HG03565 (cell line): ENCODE results near the gene TAF8.

Source experiments
- ATAC-seq: cut with Tn5 transposase; IDR thresholded peaks from one replicate; pipeline ENCODE4 v1.9.1; 2021; ENCODE audit warnings: mild to moderate bottlenecking, moderate library complexity; ENCODE audit not compliant: unreplicated experiment

TAF8 gene

GRCh38 chr6:42049948-42050296, 402 bp upstream of the TAF8 start:
- ATAC-seq: no peak

- no peak for ATAC-seq
Observed at GRCh38 chr6:42051268-42051653, 937 bp downstream of the TAF8 start.

GRCh38 chr6:42053601-42054000, 3.3 kb downstream of the TAF8 start:
- no peak for ATAC-seq

GRCh38 chr6:42059743-42060142, 9.4 kb downstream of the TAF8 start:
- no peak for ATAC-seq

GRCh38 chr6:42066156-42066675, 15.9 kb downstream of the TAF8 start:
- ATAC-seq: no peak

GRCh38 chr6:42068173-42068572, 17.8 kb downstream of the TAF8 start:
- no peak for ATAC-seq

- no peak for ATAC-seq
Observed at GRCh38 chr6:42068872-42069522, 18.7 kb downstream of the TAF8 start.

- no peak for ATAC-seq
Observed at GRCh38 chr6:42071881-42072583, 21.7 kb downstream of the TAF8 start.

- ATAC-seq: no peak
Observed at GRCh38 chr6:42073287-42073686, 23.0 kb downstream of the TAF8 start.

GRCh38 chr6:42075159-42075838, 25.0 kb downstream of the TAF8 start:
- no peak for ATAC-seq

- ATAC-seq: no peak
Observed at GRCh38 chr6:42078386-42078785, 28.1 kb downstream of the TAF8 start.

GRCh38 chr6:42079941-42080464, 29.7 kb downstream of the TAF8 start:
- no peak for ATAC-seq

GRCh38 chr6:42083530-42083929, 33.2 kb downstream of the TAF8 start:
- no peak for ATAC-seq

GRCh38 chr6:42084889-42085288, 34.6 kb downstream of the TAF8 start:
- no peak for ATAC-seq

GRCh38 chr6:42086046-42087035, 36.0 kb downstream of the TAF8 start:
- no peak for ATAC-seq

GRCh38 chr6:42088101-42088591, 37.8 kb downstream of the TAF8 start:
- ATAC-seq: no peak

- ATAC-seq: no peak
Observed at GRCh38 chr6:42090819-42091717, 40.7 kb downstream of the TAF8 start.

GRCh38 chr6:42091718-42092023, 41.3 kb downstream of the TAF8 start:
- ATAC-seq: no peak

GRCh38 chr6:42093582-42094329, 43.4 kb downstream of the TAF8 start:
- ATAC-seq: no peak
